ENCODE data around the gene CCDC83. TPM values are rescaled to one million over a fixed set of nuclear protein-coding genes. Genes with fewer than 3 reads are reported as not detected.

CCDC83 gene
- total RNA-seq, 1 donor from 2014 or later: not detected

GRCh38 chr11:85953491-85954143 is 98.4 kb downstream of the CCDC83 start:
- DNase-seq: no peak
- H3K27ac ChIP-seq (replicated peaks): no peak overlapping the region
- no peak for TF ChIP-seq CTCF (IDR thresholded peaks at IDR 0.05; ENCODE audit: borderline replicate concordance)
- no peaks in the 10 kb centered on the region for H3K27me3 ChIP-seq (ENCODE audit: low read depth)
- peaks cover 38% of the 10 kb centered on the region for H3K36me3 ChIP-seq
- H3K9me3 ChIP-seq (replicated peaks): peaks cover 3% of the 10 kb centered on the region
- intact Hi-C loops (cut with micrococcal nuclease): no loop called here
- H3K4me3 ChIP-seq: no peak overlapping the region
- peaks cover 30% of the 10 kb centered on the region for H3K4me1 ChIP-seq

GRCh38 chr11:85955531-85955930 is 100.3 kb downstream of the CCDC83 start:
- DNase-seq: no peak
- Histone ChIP-seq H3K4me1 (peaks cover 27% of the 10 kb centered on the region), H3K27ac (replicated peaks) (peak overlapping the region; percentile 23), H3K27me3 (ENCODE audit: low read depth) (no peaks in the 10 kb centered on the region), H3K36me3 (peaks cover 55% of the 10 kb centered on the region), H3K4me3 (no peak overlapping the region), H3K9me3 (replicated peaks) (peaks cover 3% of the 10 kb centered on the region)
- TF ChIP-seq CTCF (IDR thresholded peaks at IDR 0.05; ENCODE audit: borderline replicate concordance): no peak
- intact Hi-C loops (cut with micrococcal nuclease): no loop called here

GRCh38 chr11:85960678-85961077 is 105.5 kb downstream of the CCDC83 start:
- Histone ChIP-seq H3K9me3 (replicated peaks) (no peaks in the 10 kb centered on the region), H3K4me1 (peaks cover 34% of the 10 kb centered on the region), H3K36me3 (peaks cover 75% of the 10 kb centered on the region), H3K27me3 (ENCODE audit: low read depth) (no peaks in the 10 kb centered on the region), H3K27ac (replicated peaks) (no peak overlapping the region), H3K4me3 (no peak overlapping the region)
- no peak for TF ChIP-seq CTCF (IDR thresholded peaks at IDR 0.05; ENCODE audit: borderline replicate concordance)
- no peak for DNase-seq
- intact Hi-C loops (cut with micrococcal nuclease): no loop called here

GRCh38 chr11:85961130-85961529 is 105.9 kb downstream of the CCDC83 start:
- H3K36me3 ChIP-seq: peaks cover 75% of the 10 kb centered on the region
- H3K4me1 ChIP-seq: peaks cover 30% of the 10 kb centered on the region
- peak overlapping the region; percentile 17 for H3K27ac ChIP-seq (replicated peaks)
- H3K4me3 ChIP-seq: no peak overlapping the region
- DNase-seq: no peak
- TF ChIP-seq CTCF (IDR thresholded peaks at IDR 0.05; ENCODE audit: borderline replicate concordance): no peak
- no peaks in the 10 kb centered on the region for H3K9me3 ChIP-seq (replicated peaks)
- intact Hi-C loops (cut with micrococcal nuclease): no loop called here
- no peaks in the 10 kb centered on the region for H3K27me3 ChIP-seq (ENCODE audit: low read depth)

GRCh38 chr11:85961930-85962363 is 106.8 kb downstream of the CCDC83 start:
- Histone ChIP-seq H3K27me3 (ENCODE audit: low read depth) (no peaks in the 10 kb centered on the region), H3K4me1 (peaks cover 23% of the 10 kb centered on the region), H3K36me3 (peaks cover 75% of the 10 kb centered on the region), H3K27ac (replicated peaks) (no peak overlapping the region), H3K9me3 (replicated peaks) (no peaks in the 10 kb centered on the region), H3K4me3 (no peak overlapping the region)
- intact Hi-C loops (cut with micrococcal nuclease): no loop called here
- no peak for DNase-seq
- no peak for TF ChIP-seq CTCF (IDR thresholded peaks at IDR 0.05; ENCODE audit: borderline replicate concordance)
